Urinary bladder (tissue), 4 donors: Measurements from ENCODE around the gene SMARCC1. TPM values are rescaled to one million over a fixed set of nuclear protein-coding genes. Genes with fewer than 3 reads are reported as not detected.
"Not testable (repeated sequence)": the region's sequence is repeated elsewhere in the genome, so short reads cannot be mapped to it uniquely, and the experiment has no call there.

ENCODE experiments used
- DNase-seq: peaks from one replicate; pipeline ENCODE4 v3.0.0-alpha.2; 2015; ENCODE audit errors: extremely low spot score
- H3K27ac ChIP-seq: one replicate; pipeline ENCODE4 v1.5.1; 2013; ENCODE audit warnings: low read depth, mild to moderate bottlenecking, moderate library complexity
- H3K36me3 ChIP-seq: one replicate; pipeline ENCODE4 v1.6.1; 2013; ENCODE audit warnings: mild to moderate bottlenecking, moderate library complexity; ENCODE audit not compliant: insufficient read depth
- H3K4me1 ChIP-seq: one replicate; pipeline ENCODE4 v1.6.1; 2013; ENCODE audit warnings: mild to moderate bottlenecking, moderate library complexity; ENCODE audit not compliant: insufficient read depth
- H3K4me3 ChIP-seq: one replicate; pipeline ENCODE4 v1.5.1; 2013; ENCODE audit warnings: low read depth, low read length
- WGBS: extraction: QIAGEN DNeasy Blood & Tissue Kit; methylation state at CpG from one replicate; pipeline ENCODE4 v1.1.7; 2013; 5-methylcytosine and 5-hydroxymethylcytosine counted together
- polyA plus RNA-seq: library from polyadenylated mRNA; stranded (reverse); fragments of 200-250 nt; gene quantifications from one replicate; pipeline ENCODE4 v1.2.3, GENCODE V29; 2013
- total RNA-seq: library from RNA; depleted of rRNA; stranded (reverse); fragments of >200 nt; gene quantifications from one replicate; pipeline ENCODE4 v1.2.3, GENCODE V29; 2014
- donor health status: healthy with polysubstance abuse.
- donor health status: healthy.

SMARCC1 gene
- total and polyA plus RNA-seq, 2 donors: 33.3 to 58.4 TPM

DNA sequence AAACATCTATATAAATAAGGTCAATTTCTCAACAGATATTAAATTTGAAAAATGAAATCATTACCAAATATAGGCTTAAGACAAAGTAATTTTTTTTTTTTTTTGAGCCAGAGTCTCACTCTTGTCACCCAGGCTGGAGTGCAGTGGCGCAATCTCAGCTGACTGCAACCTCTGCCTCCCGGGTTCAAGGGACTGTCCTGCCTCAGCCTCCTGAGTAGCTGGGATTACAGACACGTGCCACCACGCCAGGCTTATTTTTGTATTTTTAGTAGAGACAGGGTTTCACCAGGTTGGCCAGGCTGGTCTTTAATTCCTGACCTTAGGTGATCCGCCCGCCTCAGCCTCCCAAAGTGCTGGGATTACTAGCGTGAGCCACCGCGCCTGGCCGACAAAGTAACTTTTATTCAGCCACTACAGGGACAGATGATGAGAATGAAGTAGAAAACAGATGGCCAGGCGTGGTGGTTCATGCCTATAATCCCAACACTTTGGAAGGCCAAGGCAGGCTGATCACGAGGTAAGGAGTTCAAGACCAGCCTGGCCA lies 30.8 kb downstream of the SMARCC1 start:
- not testable (repeated sequence) for H3K4me1 ChIP-seq, H3K27ac ChIP-seq, DNase-seq, H3K4me3 ChIP-seq, H3K36me3 ChIP-seq
- WGBS: 96% methylated on average over 12 of the region's 12 CpGs

DNA sequence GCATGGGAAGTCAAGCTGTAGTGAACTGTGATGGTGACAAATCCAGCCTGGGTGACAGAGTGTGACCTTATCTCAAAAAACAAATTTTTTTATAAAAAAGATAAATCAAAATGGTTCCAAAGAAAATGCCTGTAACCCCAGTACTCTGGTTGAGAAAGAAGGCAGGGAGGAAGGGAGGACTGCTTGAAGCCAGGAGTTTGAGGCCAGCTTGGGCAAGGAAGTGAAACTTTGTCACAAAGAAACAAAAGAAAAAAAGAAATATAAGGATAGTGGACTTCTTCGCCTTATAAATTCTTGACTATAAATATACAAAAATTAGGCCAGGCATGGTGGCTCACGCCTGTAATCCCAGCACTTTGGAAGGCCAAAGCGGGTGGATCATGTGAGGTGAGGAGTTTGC lies 34.1 kb downstream of the SMARCC1 start:
- DNase-seq: no peak
- 94% methylated on average over 3 of the region's 3 CpGs for WGBS
- Histone ChIP-seq H3K36me3 (peaks cover 4% of the 10 kb centered on the region), H3K27ac (no peak overlapping the region), H3K4me3 (no peak overlapping the region), H3K4me1 (no peaks in the 10 kb centered on the region)

DNA sequence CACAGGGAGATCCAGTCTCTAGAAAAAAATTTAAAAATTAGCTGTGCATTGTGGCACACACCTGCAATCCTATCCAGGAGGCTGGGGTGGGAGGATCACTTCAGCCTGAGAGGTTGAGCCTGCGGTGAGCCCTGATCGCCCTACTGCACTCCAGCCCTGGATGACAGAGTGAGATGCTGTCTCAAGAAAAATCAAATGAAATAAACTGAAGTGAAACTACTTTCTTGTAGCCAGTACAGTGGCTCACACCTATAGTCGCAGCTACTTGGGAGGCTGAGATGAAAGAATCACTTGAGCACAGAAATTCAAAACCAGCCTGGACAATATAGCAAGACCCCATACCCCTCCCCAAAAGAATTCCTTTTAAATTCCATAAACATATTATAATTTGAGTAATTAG lies 35.4 kb downstream of the SMARCC1 start:
- H3K4me3 ChIP-seq: no peak overlapping the region
- 98% methylated on average over 3 of the region's 3 CpGs for WGBS

DNA sequence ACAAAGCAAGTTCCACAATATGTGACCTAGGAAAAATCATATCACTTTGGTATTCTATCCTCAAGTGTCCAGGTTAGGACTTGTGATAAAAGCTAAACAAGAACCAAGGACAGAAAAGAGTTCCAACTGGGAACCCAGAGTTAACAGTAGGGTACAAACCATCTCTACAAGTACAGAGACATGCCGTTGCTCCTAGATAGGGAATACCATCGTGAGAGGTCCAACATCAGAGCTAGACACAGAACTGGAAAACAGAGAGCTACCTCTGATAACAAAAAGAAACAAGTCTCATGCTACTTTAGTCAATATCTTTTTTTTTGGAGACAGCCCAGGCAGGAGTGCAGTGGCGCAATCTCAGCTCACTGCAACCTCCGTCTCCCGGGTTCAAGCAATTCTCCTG lies 37.8 kb downstream of the SMARCC1 start:
- H3K4me3 ChIP-seq: no peak overlapping the region
- no peak overlapping the region for H3K27ac ChIP-seq
- H3K36me3 ChIP-seq: peaks cover 4% of the 10 kb centered on the region
- DNase-seq: no peak
- WGBS: 96% methylated on average over 5 of the region's 5 CpGs
- no peaks in the 10 kb centered on the region for H3K4me1 ChIP-seq

More for the DNA sequence above, 35.4 kb downstream of the SMARCC1 start:
- peaks cover 4% of the 10 kb centered on the region for H3K36me3 ChIP-seq
- no peak for DNase-seq
- H3K27ac ChIP-seq: no peak overlapping the region
- no peaks in the 10 kb centered on the region for H3K4me1 ChIP-seq

DNA sequence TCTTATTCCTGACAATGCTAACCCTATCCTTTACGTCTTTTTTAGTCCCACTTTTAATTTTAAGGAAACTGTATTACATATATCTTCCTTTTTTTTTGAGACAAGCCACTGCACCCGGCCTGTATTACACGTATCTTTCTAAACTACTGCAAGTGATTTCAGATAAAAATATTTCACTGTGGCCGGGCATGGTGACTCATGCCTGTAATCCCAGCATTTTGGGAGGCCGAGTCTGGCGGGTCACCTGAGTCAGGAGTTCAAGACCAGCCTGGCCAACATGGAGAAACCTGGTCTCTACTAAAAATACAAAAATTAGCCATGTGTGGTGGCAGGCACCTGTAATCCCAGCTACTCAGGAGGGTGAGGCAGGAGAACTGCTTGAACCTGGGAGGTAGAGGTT lies 38.3 kb downstream of the SMARCC1 start:
- not testable (repeated sequence) for H3K36me3 ChIP-seq, H3K27ac ChIP-seq, H3K4me3 ChIP-seq, DNase-seq, H3K4me1 ChIP-seq
- WGBS: 58% methylated on average over 6 of the region's 6 CpGs

DNA sequence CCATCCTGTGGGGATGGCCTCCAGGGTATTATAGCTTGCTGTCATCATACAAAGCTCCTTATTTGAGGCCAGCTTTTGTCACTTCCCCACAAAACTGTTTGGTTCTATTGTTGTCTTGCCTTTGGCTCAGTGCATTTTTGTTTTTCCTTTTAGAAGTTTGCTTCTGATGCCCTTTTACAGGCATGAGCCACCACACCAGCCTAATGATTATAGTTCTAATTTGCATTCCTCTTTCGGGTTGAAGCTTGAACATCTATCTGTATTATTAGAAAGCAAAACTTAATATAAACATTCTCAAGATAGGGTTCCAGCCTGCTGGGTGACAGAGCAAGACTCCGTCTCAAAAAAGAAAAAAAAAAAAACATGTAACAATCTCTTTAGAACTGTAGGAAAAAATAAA lies 39.8 kb downstream of the SMARCC1 start:
- Histone ChIP-seq H3K4me3 (no peak overlapping the region), H3K36me3 (peaks cover 4% of the 10 kb centered on the region), H3K27ac (no peak overlapping the region), H3K4me1 (no peaks in the 10 kb centered on the region)
- WGBS: 85% methylated on average over 2 of the region's 2 CpGs
- no peak for DNase-seq

DNA sequence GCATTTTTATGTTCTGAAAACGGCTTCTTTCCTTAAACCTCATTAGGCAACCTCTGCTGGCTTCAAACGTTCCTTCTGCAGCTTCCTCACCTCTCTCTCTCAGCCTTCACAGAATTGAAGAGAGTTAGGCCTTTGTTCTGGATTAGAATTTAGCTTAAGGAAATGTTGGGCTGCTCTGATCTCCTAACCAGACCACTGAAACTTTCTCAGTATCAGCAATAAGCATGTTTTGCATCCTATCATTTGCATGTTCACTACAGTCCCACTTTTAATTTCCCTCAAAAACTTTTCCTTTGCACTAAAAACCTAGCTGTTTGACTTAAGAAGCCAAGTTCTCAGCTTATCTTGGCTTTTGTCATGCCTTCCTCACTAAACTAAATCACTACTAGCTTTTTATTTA lies 49.5 kb downstream of the SMARCC1 start:
- no peak overlapping the region for H3K4me3 ChIP-seq
- H3K4me1 ChIP-seq: no peaks in the 10 kb centered on the region
- DNase-seq: no peak
- 63% methylated on average over 2 of the region's 2 CpGs for WGBS
- peaks cover 2% of the 10 kb centered on the region for H3K36me3 ChIP-seq
- H3K27ac ChIP-seq: no peak overlapping the region

DNA sequence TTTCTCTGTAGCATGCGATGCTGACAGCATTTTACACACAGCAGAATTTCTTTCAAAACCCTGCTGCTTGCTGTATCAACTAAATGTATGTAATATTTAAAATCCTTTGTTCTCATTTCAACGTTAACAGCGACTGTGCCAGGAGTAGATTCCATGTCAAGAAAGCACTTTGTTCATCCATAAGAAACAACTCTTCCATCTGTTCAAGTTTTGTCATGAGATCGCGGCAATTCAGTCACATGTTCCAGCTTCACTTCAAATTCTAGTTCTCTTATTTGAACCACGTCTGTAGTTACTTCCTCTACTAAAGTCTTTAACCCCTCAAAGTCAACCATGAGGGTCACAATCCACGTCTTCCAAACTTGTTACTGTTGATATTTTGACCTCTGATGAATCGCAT lies 50.6 kb downstream of the SMARCC1 start:
- H3K36me3 ChIP-seq: peaks cover 5% of the 10 kb centered on the region
- 84% methylated on average over 8 of the region's 8 CpGs for WGBS

DNA sequence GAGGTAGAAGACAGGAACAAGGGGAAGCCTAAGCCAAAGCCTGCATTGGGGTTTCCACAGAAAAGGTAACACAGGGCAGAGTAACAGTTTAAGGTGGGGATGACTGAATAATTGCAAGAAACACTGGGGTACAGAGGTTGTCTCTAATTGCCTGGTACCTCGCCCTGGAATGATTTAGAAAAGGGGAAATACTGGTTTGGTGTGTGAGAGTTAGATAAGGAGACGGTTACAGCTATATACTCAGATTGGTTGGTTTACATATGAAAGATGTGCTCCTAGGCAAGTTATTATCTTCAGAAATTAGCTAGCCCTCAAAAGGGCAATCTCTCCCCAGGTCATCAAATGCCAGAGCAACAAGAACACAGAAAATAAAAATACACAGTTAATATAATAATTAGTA lies 58.8 kb downstream of the SMARCC1 start:
- Histone ChIP-seq H3K27ac (no peak overlapping the region), H3K4me1 (no peaks in the 10 kb centered on the region), H3K36me3 (peaks cover 6% of the 10 kb centered on the region), H3K4me3 (no peak overlapping the region)
- 87% methylated on average over 2 of the region's 2 CpGs for WGBS
- no peak for DNase-seq

More for the DNA sequence above, 50.6 kb downstream of the SMARCC1 start:
- Histone ChIP-seq H3K4me3 (no peak overlapping the region), H3K4me1 (no peaks in the 10 kb centered on the region), H3K27ac (no peak overlapping the region)
- no peak for DNase-seq

DNA sequence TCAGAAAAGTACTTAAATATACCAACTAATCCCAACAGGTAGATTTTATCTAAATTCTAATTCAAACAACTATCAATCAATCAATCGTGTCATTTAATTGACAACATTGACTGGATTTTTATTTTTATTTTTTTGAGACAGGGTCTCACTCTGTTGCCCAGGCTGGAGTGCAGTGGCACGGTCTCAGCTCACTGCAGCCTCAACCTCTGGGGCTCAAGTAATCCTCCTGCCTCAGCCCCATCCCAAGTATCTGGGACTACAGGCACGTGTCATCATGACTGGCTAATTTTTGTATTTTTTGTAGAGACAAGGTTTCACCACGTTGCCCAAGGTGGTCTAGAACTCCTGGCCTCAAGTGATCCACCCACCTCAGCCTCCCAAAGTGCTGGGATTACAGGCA lies 64.2 kb downstream of the SMARCC1 start:
- WGBS: 97% methylated on average over 4 of the region's 4 CpGs
- not testable (repeated sequence) for H3K36me3 ChIP-seq, H3K27ac ChIP-seq

DNA sequence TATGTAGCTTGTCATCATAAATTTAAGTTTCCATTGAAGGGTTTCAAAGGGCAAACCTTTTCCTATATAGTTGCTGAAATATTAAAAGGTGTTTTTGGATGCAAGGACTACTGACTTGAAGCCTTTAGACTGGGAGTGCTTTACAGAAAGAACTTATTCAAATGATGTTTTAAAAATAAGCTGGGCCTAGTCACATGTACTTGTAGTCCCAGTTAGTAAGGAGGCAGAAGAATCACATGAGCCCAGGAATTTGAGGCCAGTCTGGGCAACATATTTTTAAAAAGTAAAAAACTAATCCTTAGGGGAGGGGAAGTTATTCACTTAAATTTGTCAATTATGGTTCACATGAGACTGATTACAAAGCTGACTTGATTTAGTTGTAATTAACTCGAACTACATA lies 65.0 kb downstream of the SMARCC1 start:
- Histone ChIP-seq H3K27ac (no peak overlapping the region), H3K36me3 (peaks cover 3% of the 10 kb centered on the region), H3K4me3 (no peak overlapping the region), H3K4me1 (no peaks in the 10 kb centered on the region)
- DNase-seq: no peak
- 96% methylated on average over 1 of the region's 1 CpG for WGBS

More for the DNA sequence above, 64.2 kb downstream of the SMARCC1 start:
- not testable (repeated sequence) for H3K4me3 ChIP-seq, H3K4me1 ChIP-seq, DNase-seq

DNA sequence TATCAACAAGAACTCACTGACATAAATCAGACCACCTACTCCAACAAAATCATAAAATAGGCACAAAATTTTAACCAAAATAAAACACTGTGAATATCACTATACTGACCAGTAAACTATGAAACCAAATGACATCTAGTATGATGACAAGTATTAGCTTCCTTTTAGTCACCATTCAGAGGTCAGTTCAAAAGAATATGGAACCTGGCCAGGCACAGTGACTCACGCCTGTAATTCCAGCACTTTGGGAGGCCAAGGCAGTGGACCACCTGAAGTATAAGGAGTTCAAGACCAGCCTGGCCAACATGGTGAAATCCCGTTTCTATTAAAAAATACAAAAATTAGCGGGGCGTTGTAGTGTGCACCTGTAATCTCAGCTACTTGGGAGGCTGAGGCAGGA lies 65.8 kb downstream of the SMARCC1 start:
- no peak for DNase-seq
- Histone ChIP-seq H3K27ac (no peak overlapping the region), H3K36me3 (peaks cover 3% of the 10 kb centered on the region), H3K4me3 (no peak overlapping the region), H3K4me1 (no peaks in the 10 kb centered on the region)
- WGBS: 89% methylated on average over 4 of the region's 4 CpGs

DNA sequence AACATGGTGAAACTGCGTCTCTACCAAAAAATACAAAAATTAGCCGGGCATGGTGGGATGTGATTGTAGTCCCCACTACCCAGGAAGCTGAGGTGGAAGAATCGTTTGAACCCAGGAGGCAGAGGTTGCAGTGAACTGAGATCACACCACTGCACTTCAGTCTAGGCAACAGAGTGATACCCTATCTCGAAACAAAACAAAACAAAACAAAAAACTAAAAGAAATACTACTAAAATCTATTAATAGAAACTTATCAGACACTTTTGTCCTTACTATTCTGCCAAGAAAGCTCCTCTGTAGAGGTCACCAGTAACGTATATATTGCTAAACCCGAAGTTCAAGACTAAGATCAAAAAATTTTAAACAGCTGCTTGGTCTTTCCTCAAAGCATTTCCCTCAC lies 67.1 kb downstream of the SMARCC1 start:
- WGBS: 88% methylated on average over 6 of the region's 6 CpGs
- Histone ChIP-seq H3K4me3 (no peak overlapping the region), H3K36me3 (peaks cover 5% of the 10 kb centered on the region), H3K27ac (no peak overlapping the region), H3K4me1 (no peaks in the 10 kb centered on the region)
- no peak for DNase-seq

DNA sequence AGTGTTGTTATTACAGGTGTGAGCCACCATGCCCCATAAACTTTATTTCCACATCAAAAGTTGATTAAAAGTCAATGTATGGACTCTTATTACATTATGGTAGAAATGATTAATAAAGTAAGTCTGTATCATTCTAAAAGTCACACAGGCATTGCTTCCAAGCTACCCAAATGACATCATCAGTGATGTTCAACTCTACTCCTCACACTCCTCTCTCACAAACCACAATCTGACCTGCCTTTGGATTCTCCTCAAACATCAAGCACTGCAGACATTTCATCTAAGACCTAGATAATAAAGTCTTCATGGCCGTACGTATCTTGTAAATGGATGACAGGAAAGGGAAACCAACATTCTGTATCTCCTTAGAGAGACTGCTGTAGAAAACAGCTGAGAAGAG lies 68.0 kb downstream of the SMARCC1 start:
- H3K36me3 ChIP-seq: peaks cover 2% of the 10 kb centered on the region
- DNase-seq: no peak
- no peaks in the 10 kb centered on the region for H3K4me1 ChIP-seq
- H3K27ac ChIP-seq: no peak overlapping the region
- WGBS: 88% methylated on average over 2 of the region's 2 CpGs
- H3K4me3 ChIP-seq: no peak overlapping the region

DNA sequence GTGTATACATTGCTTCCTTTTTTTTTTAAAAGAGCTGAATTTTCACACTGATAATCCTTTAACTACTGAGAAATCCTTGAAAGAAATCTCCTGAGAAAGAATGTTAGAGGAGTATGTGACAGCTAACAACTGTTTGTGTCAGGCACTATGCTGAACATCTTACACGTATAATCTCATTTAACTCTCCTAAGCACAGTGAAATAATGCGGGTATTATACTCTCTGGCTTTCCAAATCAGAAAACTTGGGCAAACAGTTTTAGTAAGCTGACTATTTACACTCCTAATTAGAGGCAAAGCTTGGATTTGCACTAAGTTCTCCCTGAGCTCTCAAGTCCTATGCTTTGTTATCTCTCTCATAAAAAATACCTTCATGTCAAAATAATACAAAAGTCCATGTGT lies 69.3 kb downstream of the SMARCC1 start:
- 93% methylated on average over 2 of the region's 2 CpGs for WGBS
- Histone ChIP-seq H3K4me3 (no peak overlapping the region), H3K36me3 (peaks cover 2% of the 10 kb centered on the region), H3K4me1 (no peaks in the 10 kb centered on the region), H3K27ac (no peak overlapping the region)
- no peak for DNase-seq
